Ammon's horn (tissue), 1 donor: ENCODE results near the gene PGAP1.
A peak's percentile ranks its signal among the peaks of the same experiment; 100 is the strongest.

ENCODE experiments used
- DNase-seq: peaks from one replicate; pipeline ENCODE4 v3.0.0-alpha.2; 2016; ENCODE audit warnings: low spot score

Gene PGAP1

DNA sequence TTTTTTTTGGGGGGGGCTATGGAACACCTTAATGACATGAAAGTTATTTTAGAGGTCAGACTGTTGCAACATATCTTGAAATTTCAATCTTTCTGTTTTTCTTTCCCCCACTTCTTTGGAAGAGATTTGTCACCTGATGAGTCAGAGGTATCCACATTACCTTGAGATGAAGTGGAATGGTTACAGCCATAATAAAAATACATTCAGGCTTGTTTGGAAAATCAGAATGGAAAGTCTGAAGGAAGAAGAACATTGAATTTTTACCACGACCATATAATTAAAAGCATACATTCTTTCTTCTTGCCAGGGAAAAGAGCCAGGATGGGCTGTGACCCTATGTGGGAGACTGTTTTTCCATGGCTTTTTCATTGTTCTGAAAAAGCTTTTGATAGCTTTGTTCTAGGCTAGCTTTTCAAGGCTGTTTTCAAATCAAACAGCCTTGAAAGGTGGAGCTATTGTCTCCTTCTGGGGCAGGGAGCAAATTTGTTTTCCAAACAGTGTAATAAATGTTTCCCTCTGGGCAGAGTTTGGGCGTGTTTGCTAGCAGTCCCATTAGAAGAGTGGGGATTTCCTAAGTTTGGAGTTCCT is 124.7 kb downstream of the PGAP1 start:
- no peak for DNase-seq

DNA sequence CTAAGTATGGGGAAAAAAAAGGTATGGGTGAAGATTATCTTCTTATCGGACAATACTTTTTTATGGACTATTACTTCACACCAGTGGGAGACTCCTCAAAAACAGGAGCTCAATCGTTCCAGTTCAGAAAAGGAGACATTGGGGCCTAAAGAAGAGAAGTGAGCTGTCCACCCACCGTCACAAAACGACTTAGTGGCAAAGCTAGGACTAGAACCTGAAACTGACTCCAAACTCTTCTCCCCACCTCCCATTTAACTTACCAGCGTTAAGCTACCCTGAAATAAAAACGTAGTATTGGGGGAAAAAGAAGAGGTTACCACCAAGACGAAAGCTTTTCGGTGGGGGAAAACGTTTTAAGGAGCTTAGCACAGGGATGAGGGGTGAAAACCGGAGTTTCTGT is 127.5 kb downstream of the PGAP1 start:
- peak; percentile 10 for DNase-seq

- no peak for DNase-seq
These were observed 133.6 kb downstream of the PGAP1 start for GRCh38 chr2:196792865-196793264.

GRCh38 chr2:196783431-196784094 is 142.9 kb downstream of the PGAP1 start:
- no peak for DNase-seq
